HG02884 (cell line): Measurements from ENCODE around the gene VPS37D.
"Not testable (repeated sequence)": the region's sequence is repeated elsewhere in the genome, so short reads cannot be mapped to it uniquely, and the experiment has no call there.

Experiments used
- ATAC-seq: cut with Tn5 transposase; IDR thresholded peaks from one replicate; pipeline ENCODE4 v1.9.1; 2021; ENCODE audit warnings: mild to moderate bottlenecking, moderate library complexity; ENCODE audit not compliant: unreplicated experiment

Gene VPS37D

GRCh38 chr7:73645643-73646174, 21.9 kb upstream of the VPS37D start:
- ATAC-seq: no peak

GRCh38 chr7:73646785-73647724, 20.6 kb upstream of the VPS37D start:
- no peak for ATAC-seq

GRCh38 chr7:73647725-73648592, 19.7 kb upstream of the VPS37D start:
- ATAC-seq: no peak

GRCh38 chr7:73648593-73649332, 18.9 kb upstream of the VPS37D start:
- ATAC-seq: no peak

GRCh38 chr7:73649576-73649975, 18.1 kb upstream of the VPS37D start:
- ATAC-seq: no peak

- no peak for ATAC-seq
Observed at GRCh38 chr7:73650524-73650923, 17.1 kb upstream of the VPS37D start.

- no peak for ATAC-seq
Observed at GRCh38 chr7:73652541-73652949, 15.1 kb upstream of the VPS37D start.

GRCh38 chr7:73655309-73655708, 12.3 kb upstream of the VPS37D start:
- not testable (repeated sequence) for ATAC-seq

GRCh38 chr7:73659983-73660382, 7.6 kb upstream of the VPS37D start:
- no peak for ATAC-seq

- ATAC-seq: not testable (repeated sequence)
Observed at GRCh38 chr7:73660594-73660993, 7.0 kb upstream of the VPS37D start.

- ATAC-seq: no peak
Observed at GRCh38 chr7:73663033-73663432, 4.6 kb upstream of the VPS37D start.

GRCh38 chr7:73668103-73668885, 663 bp downstream of the VPS37D start:
- peak; percentile 15 for ATAC-seq

- no peak for ATAC-seq
Observed at GRCh38 chr7:73668886-73669230, 1.2 kb downstream of the VPS37D start.

GRCh38 chr7:73669288-73669701, 1.7 kb downstream of the VPS37D start:
- ATAC-seq: no peak

- ATAC-seq: no peak
Observed at GRCh38 chr7:73669858-73670385, 2.3 kb downstream of the VPS37D start.

GRCh38 chr7:73671322-73671661, 3.7 kb downstream of the VPS37D start:
- no peak for ATAC-seq

GRCh38 chr7:73671857-73672445, 4.3 kb downstream of the VPS37D start:
- ATAC-seq: no peak

- no peak for ATAC-seq
Observed at GRCh38 chr7:73674468-73675124, 7.0 kb downstream of the VPS37D start.

GRCh38 chr7:73676062-73676461, 8.4 kb downstream of the VPS37D start:
- ATAC-seq: not testable (repeated sequence)
